ENCODE data around the gene IL12A.

DNA sequence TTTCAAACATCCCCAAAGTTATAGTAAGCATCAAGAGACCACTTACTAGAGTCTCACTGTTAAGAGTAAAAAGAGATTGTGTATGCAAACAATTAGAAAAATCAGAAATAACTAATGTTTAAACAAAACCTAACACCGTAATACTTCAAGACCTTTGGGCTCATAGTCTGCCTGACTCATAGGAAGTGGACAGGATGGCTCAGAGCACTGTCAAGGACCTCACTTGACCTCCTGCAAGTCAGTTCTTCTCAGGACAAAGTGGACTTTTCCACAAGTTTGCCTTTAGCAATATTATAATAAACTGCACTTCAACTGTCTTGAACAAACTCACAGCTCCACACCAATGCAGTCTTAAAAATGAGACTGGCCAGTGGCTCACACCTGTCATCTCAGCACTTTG lies 34.8 kb downstream of the IL12A start:
- TF ChIP-seq, protein P1, sequence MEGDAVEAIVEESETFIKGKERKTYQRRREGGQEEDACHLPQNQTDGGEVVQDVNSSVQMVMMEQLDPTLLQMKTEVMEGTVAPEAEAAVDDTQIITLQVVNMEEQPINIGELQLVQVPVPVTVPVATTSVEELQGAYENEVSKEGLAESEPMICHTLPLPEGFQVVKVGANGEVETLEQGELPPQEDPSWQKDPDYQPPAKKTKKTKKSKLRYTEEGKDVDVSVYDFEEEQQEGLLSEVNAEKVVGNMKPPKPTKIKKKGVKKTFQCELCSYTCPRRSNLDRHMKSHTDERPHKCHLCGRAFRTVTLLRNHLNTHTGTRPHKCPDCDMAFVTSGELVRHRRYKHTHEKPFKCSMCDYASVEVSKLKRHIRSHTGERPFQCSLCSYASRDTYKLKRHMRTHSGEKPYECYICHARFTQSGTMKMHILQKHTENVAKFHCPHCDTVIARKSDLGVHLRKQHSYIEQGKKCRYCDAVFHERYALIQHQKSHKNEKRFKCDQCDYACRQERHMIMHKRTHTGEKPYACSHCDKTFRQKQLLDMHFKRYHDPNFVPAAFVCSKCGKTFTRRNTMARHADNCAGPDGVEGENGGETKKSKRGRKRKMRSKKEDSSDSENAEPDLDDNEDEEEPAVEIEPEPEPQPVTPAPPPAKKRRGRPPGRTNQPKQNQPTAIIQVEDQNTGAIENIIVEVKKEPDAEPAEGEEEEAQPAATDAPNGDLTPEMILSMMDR (conservative IDR thresholded peaks at IDR 0.05), result no peak
- TF ChIP-seq ZFX (IDR thresholded peaks at IDR 0.05), result no peak
